ENCODE measurements around the gene C12orf43.
A peak's percentile ranks its signal among the peaks of the same experiment; 100 is the strongest.
"Not testable (repeated sequence)": the region's sequence is repeated elsewhere in the genome, so short reads cannot be mapped to it uniquely, and the experiment has no call there.

The C12orf43 gene, protein sequence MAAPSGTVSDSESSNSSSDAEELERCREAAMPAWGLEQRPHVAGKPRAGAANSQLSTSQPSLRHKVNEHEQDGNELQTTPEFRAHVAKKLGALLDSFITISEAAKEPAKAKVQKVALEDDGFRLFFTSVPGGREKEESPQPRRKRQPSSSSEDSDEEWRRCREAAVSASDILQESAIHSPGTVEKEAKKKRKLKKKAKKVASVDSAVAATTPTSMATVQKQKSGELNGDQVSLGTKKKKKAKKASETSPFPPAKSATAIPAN

DNA sequence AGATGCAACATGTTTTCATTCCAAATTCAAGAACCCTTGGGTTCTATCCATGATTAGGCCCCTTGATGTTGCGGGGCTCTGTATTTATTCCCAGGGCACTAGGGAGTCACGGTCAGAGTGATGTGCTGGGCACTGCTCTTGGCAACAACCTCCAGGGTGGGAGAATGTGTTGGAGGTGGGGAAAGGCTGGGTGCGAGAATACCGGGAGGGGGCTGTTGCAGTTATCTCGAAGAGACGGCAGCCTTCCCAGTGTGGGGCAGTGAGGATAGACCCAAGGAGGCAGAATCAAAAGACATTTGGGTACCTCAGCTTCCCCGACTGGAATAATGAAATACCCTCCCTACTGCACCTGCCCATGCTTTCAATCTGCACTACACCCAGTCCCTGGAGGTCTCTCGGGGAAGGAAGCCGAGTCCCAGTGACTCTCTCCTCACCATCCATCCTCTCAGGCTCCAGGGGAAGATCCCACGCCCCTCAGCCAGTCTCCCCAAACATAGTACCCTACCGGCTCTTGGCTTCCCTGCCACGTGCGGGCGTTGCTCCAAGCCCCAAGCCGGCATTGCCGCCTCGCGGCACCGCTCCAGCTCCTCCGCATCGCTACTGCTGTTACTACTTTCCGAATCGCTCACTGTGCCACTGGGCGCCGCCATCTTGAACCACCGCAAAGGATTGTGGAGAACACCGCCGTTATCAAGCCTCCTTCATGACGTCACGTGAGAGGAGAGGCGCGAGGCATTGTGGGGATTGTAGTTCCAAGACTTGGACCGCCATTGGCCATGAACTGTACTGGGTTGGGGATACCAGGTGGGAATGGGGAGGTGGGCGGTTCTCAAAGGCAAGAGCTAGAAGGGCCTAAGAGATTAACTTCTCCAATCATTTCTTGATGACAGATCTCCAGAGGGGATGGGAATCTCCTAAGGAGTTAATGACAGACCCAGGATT is at the start of gene C12orf43:
TSS of gene C12orf43 (minus strand) at position 663 of the 942 bp plus-strand sequence. CDS start at position 650, 13 bp downstream.
- H3K36me3 Mint-ChIP-seq (ENCODE audit: low read depth) = peaks cover 18% of the 10 kb centered on the region

DNA sequence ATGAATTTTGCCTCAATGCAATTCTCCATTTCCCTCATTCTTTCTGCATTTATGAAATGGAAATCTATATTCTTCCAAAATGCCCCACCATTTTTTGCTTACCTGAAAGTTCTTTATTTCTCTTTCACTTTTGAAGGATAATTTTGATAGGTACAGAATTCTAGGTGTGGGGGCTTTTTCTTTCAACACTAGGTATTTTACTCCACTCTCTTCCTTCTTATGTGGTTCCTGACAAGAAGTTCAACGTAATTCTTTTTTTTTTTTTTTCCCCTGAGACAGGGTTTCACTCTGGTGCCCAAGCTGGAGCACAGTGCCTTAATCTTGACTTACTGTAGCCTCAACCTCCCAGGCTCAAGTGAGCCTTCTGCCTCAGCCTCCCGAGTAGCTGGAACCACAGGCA is 49.1 kb upstream of the C12orf43 start:
- Mint-ChIP-seq H3K27me3 (no peaks in the 10 kb centered on the region), H3K36me3 (ENCODE audit: low read depth) (no peaks in the 10 kb centered on the region), H3K9me3 (no peaks in the 10 kb centered on the region), H3K4me3 (no peak overlapping the region), H3K4me1 (ENCODE audit: low read depth) (peaks cover 14% of the 10 kb centered on the region), H3K27ac (no peak overlapping the region)

More for the DNA sequence above, at the start of gene C12orf43:
- H3K4me3 Mint-ChIP-seq = peak within 1 kb of the TSS; percentile 100
- H3K4me1 Mint-ChIP-seq (ENCODE audit: low read depth) = peaks cover 23% of the 10 kb centered on the region
- H3K27me3 Mint-ChIP-seq = no peaks in the 10 kb centered on the region
- no peaks in the 10 kb centered on the region for H3K9me3 Mint-ChIP-seq
- peak within 1 kb of the TSS; percentile 100 for H3K27ac Mint-ChIP-seq

DNA sequence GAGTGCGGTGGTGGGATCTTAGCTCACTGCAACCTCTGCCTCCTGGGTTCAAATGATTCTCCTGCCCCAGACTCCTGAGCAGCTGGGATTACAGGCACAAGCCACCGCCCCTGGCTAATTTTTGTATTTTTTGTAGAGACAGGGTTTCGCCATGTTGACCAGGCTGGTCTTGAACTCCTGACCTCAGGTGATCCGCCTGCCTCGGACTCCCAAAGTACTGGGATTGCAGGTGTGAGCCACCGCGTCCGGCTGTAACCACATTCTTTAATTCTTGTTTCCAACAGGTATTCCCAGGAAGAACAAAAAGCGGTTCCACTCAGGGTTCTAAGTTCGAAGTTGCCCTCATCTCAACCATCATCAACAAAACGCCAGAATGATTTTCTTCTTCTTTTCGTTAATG is 48.3 kb upstream of the C12orf43 start:
- not testable (repeated sequence) for H3K27me3 Mint-ChIP-seq; H3K9me3 Mint-ChIP-seq; H3K4me3 Mint-ChIP-seq; H3K27ac Mint-ChIP-seq; H3K36me3 Mint-ChIP-seq (ENCODE audit: low read depth)
- H3K4me1 Mint-ChIP-seq (ENCODE audit: low read depth) = peaks cover 21% of the 10 kb centered on the region

DNA sequence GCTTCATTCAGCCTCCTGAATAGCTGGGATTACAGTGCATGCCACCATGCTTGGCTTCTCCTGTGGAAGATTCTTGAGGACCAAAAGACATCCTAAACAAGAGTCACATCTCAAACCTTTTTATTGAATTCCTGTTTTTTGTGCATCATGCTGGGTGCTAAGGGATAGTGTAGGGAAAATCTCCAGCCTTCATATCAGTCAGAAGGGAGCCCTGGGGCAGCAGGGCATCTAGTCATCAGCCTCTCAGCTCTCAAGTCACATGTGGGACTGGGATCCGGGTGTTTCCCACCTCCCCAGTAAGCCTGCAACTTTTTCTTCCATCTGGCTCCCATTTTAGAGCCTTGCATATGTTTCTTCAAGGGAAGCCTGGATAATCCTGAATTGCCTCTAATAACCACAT is 47.8 kb upstream of the C12orf43 start:
- Mint-ChIP-seq H3K4me1 (ENCODE audit: low read depth) (peaks cover 24% of the 10 kb centered on the region), H3K9me3 (no peaks in the 10 kb centered on the region), H3K27ac (no peak overlapping the region), H3K36me3 (ENCODE audit: low read depth) (no peaks in the 10 kb centered on the region), H3K27me3 (no peaks in the 10 kb centered on the region), H3K4me3 (no peak overlapping the region)

DNA sequence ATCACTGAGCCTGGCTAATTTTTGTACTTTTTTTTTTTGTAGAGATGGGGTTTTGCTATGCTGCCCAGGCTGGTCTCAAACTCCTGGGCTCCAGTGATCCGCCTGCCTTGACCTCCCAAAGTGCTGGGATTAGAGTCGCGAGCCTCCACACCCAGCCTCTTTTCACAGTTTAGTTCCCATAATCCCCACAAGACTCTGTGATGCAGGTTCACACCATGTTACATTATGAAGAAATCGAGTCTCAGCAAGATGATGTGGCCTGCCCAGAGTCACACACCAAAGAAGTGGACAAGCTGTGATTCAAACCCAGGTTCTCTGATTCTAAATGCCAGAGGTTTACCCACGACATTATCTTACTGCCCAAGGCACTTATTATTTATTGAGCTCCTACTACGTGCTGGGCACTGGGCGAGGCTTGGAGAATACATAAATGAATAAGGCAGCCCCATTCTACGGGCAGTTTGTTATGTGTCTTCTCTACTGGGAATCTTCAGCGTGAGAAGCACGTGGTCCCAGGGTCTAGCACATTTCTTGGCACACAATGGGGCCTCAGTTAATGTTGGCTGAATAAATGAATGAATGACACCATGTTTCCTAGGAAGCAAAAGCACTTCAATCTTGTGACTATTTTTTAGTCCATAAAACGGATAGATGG is 46.2 kb upstream of the C12orf43 start:
- Mint-ChIP-seq H3K9me3 (no peaks in the 10 kb centered on the region), H3K36me3 (ENCODE audit: low read depth) (no peaks in the 10 kb centered on the region), H3K27me3 (no peaks in the 10 kb centered on the region), H3K27ac (no peak overlapping the region), H3K4me1 (ENCODE audit: low read depth) (peaks cover 26% of the 10 kb centered on the region), H3K4me3 (no peak overlapping the region)

DNA sequence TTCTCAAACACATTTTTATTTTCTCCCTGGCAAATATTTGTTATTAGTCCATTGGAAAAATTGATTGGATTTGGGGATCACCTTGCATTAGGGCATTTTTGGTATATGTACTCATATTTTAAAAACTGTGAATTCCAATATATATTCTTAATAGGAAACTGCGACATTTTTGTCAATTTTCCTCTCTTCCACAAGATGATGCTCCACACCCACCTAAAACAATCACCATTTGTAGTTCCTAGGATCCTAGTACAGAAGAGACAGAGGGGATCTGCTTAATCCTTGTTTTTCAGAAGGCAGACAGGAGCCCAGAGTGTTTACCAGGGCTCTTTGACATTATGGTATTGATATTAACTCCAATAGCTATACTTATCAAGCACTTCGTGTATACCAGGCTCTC is 45.5 kb upstream of the C12orf43 start:
- Mint-ChIP-seq H3K4me1 (ENCODE audit: low read depth) (peaks cover 26% of the 10 kb centered on the region), H3K4me3 (no peak overlapping the region), H3K27ac (no peak overlapping the region), H3K9me3 (no peaks in the 10 kb centered on the region), H3K27me3 (no peaks in the 10 kb centered on the region), H3K36me3 (ENCODE audit: low read depth) (no peaks in the 10 kb centered on the region)

DNA sequence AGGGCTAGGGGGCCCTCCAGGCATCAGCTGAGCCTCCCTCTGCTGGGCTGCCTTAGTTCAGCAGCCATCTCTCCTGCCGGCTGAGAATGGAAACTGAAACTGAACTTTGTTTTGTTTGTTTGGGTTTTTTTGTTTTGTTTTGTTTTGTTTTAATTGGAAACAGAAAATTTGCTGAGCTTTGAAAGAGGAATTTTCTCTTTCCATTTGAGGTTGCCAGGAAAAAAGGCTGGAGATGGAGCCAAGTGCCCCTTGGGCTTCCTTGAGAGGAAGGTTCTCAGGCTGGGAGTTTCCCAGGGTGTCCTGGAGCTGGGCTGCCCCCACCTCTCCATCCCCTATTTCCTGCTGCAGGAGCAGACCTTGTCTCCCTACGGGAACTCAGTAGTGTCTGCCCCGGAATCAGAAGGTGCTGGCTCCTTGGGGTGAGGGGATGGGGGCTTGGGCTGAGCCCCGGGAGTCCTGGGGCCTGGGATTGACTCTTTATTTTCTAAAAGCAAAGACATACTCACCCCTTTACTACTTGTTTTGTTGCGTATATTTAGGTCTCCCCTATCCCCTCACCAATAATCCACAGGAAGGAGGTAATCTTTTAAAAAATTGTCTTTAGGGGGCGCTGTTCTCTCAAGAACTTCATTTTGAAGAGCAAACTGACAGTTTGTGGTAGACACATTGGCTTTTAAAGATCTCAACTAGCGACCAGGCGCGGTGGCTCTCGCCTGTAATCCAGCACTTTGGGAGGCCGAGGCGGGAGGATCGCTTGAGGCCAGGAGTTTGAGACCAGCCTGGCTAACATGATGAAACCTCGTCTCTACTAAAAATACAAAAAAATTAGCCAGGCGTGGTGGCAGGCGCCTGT is 44.1 kb upstream of the C12orf43 start:
- no peaks in the 10 kb centered on the region for H3K36me3 Mint-ChIP-seq (ENCODE audit: low read depth)
- H3K4me1 Mint-ChIP-seq (ENCODE audit: low read depth) = peaks cover 24% of the 10 kb centered on the region
- H3K27me3 Mint-ChIP-seq = no peaks in the 10 kb centered on the region
- no peaks in the 10 kb centered on the region for H3K9me3 Mint-ChIP-seq
- peak overlapping the region; percentile 91 for H3K27ac Mint-ChIP-seq
- peak overlapping the region; percentile 81 for H3K4me3 Mint-ChIP-seq

DNA sequence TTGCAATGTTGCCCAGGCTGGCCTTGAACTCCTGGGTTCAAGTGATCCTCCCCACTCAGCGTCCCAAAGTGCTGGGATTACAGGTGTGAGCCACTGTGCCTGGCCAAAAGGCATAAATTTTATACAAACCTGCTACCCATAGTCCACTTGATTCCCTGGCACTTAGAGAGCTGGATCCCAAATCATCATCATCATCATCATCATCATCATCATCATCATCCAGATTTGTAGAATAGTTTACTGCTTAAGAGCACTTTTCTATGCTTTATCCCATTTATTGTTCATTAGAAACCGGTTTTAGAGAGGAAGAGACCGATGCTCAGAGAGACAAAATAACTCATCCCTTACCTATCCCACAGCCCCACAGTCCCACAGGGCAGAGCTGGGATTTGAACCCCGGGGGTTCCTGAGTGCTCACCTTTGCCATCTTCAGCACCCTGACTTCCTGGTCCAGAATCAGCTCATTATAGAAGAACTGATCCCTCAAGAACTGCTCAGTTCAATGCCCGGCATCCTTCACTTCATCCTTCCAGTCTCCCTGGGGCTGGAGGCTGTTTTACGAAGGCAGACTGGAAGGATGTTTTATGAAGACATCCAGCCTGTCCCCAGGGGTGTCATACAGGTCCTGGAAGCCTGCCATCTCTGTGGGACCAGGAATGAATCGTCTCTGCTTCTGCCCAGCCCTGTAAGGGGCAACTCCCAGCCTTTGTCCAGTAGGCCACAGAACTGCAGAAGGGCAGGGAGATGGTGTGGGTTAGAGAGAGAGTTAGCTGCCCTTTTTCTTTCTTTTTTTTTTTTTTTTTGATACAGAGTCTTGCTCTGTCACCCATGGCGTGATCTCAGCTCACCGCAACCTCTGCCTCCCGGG is 43.0 kb upstream of the C12orf43 start:
- peak overlapping the region; percentile 81 for H3K4me3 Mint-ChIP-seq
- H3K36me3 Mint-ChIP-seq (ENCODE audit: low read depth) = no peaks in the 10 kb centered on the region
- no peaks in the 10 kb centered on the region for H3K9me3 Mint-ChIP-seq
- peaks cover 16% of the 10 kb centered on the region for H3K4me1 Mint-ChIP-seq (ENCODE audit: low read depth)
- H3K27ac Mint-ChIP-seq = peak overlapping the region; percentile 91
- H3K27me3 Mint-ChIP-seq = no peaks in the 10 kb centered on the region

DNA sequence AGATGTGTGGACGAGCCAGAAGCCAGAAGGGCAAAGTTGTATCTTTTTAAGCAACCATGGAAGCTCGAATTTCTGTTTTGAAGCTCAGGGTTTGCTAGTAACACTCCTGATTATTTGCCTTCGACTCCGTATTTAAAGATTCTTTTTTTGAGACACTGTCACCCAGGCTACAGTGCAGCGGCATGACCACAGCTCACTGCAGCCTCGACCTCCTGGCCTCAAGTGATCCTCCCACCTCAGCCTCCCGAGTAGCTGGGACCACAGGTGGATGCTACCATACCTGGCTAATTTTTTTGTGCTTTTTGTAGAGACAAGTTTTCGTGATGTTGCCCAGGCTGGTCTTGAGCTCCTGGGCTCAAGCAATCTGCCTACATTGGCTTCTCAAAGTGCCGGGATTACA is 41.5 kb upstream of the C12orf43 start:
- H3K27ac Mint-ChIP-seq = no peak overlapping the region

DNA sequence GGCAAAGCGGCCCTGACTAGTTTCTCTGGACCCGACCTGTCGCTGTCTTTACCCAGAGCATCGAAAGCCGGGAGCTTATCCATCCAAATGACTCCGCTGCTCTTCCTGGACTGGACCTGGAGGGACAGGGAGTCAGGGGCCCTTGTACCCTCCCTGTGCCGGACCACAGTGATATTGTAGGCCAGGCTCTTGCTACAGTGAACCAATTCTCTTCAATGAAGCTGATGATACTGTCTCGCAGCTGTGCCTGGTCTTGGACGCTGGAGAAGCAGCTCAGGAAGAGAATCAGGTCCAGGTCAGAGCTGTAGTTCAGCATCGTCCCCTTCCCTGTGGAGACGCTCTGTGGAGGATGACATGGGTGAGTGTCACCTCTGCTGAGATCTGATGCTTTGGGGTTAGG is 37.4 kb upstream of the C12orf43 start:
- Mint-ChIP-seq H3K27ac (no peak overlapping the region), H3K27me3 (peaks cover 3% of the 10 kb centered on the region), H3K9me3 (no peaks in the 10 kb centered on the region), H3K36me3 (ENCODE audit: low read depth) (no peaks in the 10 kb centered on the region), H3K4me3 (no peak overlapping the region), H3K4me1 (ENCODE audit: low read depth) (no peaks in the 10 kb centered on the region)

More for the DNA sequence above, 41.5 kb upstream of the C12orf43 start:
- Mint-ChIP-seq H3K4me1 (ENCODE audit: low read depth) (peaks cover 16% of the 10 kb centered on the region), H3K36me3 (ENCODE audit: low read depth) (no peaks in the 10 kb centered on the region), H3K4me3 (no peak overlapping the region), H3K9me3 (no peaks in the 10 kb centered on the region), H3K27me3 (no peaks in the 10 kb centered on the region)

DNA sequence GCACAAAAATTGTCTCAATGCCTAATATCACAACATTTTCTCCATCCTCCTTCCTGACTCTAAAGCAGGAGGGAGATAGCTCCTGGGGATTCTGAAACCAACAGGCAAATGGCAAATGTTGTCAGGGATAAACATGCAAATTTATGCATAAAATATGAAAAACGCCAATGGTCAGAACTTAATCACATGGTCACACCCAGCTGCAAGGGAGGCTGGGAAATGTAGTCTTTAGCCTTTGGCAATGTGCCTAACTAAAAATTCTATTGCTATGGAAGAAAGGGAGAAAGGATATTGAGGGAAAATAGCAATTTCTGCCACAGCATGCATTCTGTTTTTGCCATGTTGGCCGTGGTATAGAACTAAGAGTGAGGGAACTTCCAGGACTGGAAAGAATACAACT is 34.4 kb upstream of the C12orf43 start:
- H3K4me3 Mint-ChIP-seq = no peak overlapping the region
- no peaks in the 10 kb centered on the region for H3K9me3 Mint-ChIP-seq
- no peaks in the 10 kb centered on the region for H3K4me1 Mint-ChIP-seq (ENCODE audit: low read depth)
- H3K27ac Mint-ChIP-seq = no peak overlapping the region
- no peaks in the 10 kb centered on the region for H3K36me3 Mint-ChIP-seq (ENCODE audit: low read depth)
- peaks cover 3% of the 10 kb centered on the region for H3K27me3 Mint-ChIP-seq

DNA sequence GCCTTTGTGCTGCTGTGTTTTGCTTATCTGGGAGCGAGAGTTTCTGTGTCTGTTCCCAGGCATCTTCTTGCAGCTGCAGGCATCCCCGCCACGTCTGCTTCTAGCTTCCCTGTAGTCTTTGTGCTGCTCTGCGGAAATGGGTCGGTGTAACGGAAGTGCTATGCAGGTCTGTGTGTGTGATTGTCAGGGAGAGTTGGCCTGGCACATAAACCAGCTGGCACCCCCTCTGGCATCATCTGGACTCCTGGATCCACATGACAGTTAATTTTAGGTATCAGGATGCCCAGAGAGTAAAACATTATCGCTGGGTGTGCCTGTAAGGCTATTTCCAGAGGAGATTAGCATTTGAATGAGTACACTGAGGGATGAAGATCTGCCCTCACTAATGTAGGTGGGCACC is 32.2 kb upstream of the C12orf43 start:
- peaks cover 7% of the 10 kb centered on the region for H3K27me3 Mint-ChIP-seq
- peak overlapping the region; percentile 54 for H3K27ac Mint-ChIP-seq
- no peaks in the 10 kb centered on the region for H3K4me1 Mint-ChIP-seq (ENCODE audit: low read depth)
- H3K9me3 Mint-ChIP-seq = no peaks in the 10 kb centered on the region
- no peak overlapping the region for H3K4me3 Mint-ChIP-seq
- H3K36me3 Mint-ChIP-seq (ENCODE audit: low read depth) = no peaks in the 10 kb centered on the region

DNA sequence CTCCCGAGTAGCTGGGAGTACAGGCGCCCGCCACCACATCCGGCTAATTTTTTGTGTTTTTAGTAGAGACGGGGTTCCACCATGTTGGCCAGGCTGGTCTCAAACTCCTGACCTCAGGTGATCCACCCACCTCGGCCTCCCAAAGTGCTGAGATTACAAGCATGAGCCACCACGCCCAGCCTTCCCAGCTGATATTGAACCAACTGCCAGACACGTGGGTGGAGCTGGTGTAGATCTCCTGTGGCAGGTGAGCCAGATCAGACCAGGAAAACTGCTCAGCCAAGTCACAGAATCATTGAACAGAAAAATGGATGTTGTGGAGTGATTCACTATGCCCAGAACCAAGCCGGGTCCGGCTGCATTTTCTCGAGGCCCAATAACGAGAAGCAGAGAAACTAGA is 31.1 kb upstream of the C12orf43 start:
- not testable (repeated sequence) for H3K9me3 Mint-ChIP-seq; H3K27ac Mint-ChIP-seq; H3K36me3 Mint-ChIP-seq (ENCODE audit: low read depth); H3K4me3 Mint-ChIP-seq; H3K4me1 Mint-ChIP-seq (ENCODE audit: low read depth)
- peaks cover 15% of the 10 kb centered on the region for H3K27me3 Mint-ChIP-seq

DNA sequence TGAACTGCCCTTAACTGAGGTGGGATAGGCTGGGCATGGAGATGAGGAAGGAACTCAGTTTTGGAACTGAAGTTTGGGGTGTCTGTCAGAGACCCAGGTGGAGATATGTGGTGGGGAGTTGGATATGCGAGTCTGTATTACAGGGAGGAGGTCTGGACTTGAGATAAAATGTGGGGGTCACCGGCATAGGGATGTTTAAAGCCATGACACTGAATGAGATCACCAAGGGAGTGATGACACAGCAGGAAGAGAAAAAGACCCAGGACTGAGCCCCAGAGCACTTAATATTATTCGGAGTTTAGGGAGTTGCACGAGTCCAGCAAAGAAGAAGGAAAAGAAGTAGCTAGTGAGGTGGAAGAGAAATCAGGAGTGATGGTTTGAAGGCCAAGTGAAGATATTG is 26.8 kb upstream of the C12orf43 start:
- no peak overlapping the region for H3K4me3 Mint-ChIP-seq
- H3K4me1 Mint-ChIP-seq (ENCODE audit: low read depth) = peaks cover 23% of the 10 kb centered on the region
- no peak overlapping the region for H3K27ac Mint-ChIP-seq
- H3K36me3 Mint-ChIP-seq (ENCODE audit: low read depth) = no peaks in the 10 kb centered on the region
- H3K27me3 Mint-ChIP-seq = peaks cover 18% of the 10 kb centered on the region
- H3K9me3 Mint-ChIP-seq = no peaks in the 10 kb centered on the region

Data from stimulated activated naive CD8-positive, alpha-beta T cell treated with anti-CD3 and anti-CD28 coated beads, Interleukin-15, Interleukin-2, amounts not matched to agents 100 ng/mL and 50 ng/mL, for 24 hours (primary cell).